HG02642 (cell line): ENCODE results near the gene GALNT5.

Experiments
- ATAC-seq: cut with Tn5 transposase; IDR thresholded peaks from one replicate; pipeline ENCODE4 v1.9.1; 2021; ENCODE audit warnings: mild to moderate bottlenecking; ENCODE audit not compliant: unreplicated experiment, poor library complexity

Gene GALNT5

GRCh38 chr2:157355618-157356017 lies 98.1 kb downstream of the GALNT5 start:
- no peak for ATAC-seq

- no peak for ATAC-seq
Observed at GRCh38 chr2:157359628-157360027, 102.1 kb downstream of the GALNT5 start.

- no peak for ATAC-seq
Observed at GRCh38 chr2:157361526-157361925, 104.0 kb downstream of the GALNT5 start.

- no peak for ATAC-seq
Observed at GRCh38 chr2:157362627-157363026, 105.1 kb downstream of the GALNT5 start.

GRCh38 chr2:157363612-157364101 lies 106.2 kb downstream of the GALNT5 start:
- ATAC-seq: peak; percentile 62
